ENCODE measurements around the gene BTNL3. TPM values are rescaled to one million over a fixed set of nuclear protein-coding genes. Genes with fewer than 3 reads are reported as not detected.
"Not testable (repeated sequence)": the region's sequence is repeated elsewhere in the genome, so short reads cannot be mapped to it uniquely, and the experiment has no call there.

Gene BTNL3
- total RNA-seq, 3 donors from 2014 or later = under 0.01 TPM; not detected in 2

DNA sequence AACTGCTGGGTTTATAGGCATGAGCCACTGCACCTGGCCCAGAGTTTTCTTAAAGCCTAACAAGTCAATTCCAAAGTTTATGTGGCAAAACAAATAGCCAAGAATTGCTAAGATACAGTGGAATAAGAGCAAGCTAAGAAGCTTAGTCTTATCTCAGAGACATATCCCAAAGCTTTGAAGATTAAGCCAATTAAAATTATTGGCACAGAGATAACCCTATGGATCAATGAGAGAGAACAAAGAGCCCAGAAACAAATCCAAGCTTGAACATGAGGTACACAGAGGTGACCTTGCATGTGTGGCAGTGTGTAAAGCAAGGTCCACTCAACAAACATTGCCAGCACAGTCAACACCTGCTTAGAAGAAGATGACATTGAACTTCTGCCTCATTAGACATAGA lies 13.3 kb downstream of the BTNL3 start:
- H3K9me3 ChIP-seq = no peaks in the 10 kb centered on the region
- H3K4me3 ChIP-seq = no peak overlapping the region
- no peak overlapping the region for H3K27ac ChIP-seq
- peaks cover 0 to 8% of the 10 kb centered on the region in 2 donors for H3K27me3 ChIP-seq
- no peaks in the 10 kb centered on the region for H3K4me1 ChIP-seq
- TF ChIP-seq POLR2A (IDR thresholded peaks at IDR 0.05) = no peak
- no peak for TF ChIP-seq POLR2AphosphoS5 (IDR thresholded peaks at IDR 0.05)
- no peak for TF ChIP-seq CTCF (IDR thresholded peaks at IDR 0.05)
- DNase-seq (ENCODE audit: low spot score in 2 of 2) = no peak
- intact Hi-C loops (cut with DNase I; ENCODE audit: low total_unique reads) = no loop called here
- no peaks in the 10 kb centered on the region for H3K36me3 ChIP-seq

- Histone ChIP-seq H3K4me1 (no peaks in the 10 kb centered on the region), H3K9me3 (peaks cover 0 to 12% of the 10 kb centered on the region in 2 donors), H3K36me3 (no peaks in the 10 kb centered on the region), H3K27ac (no peak overlapping the region), H3K27me3 (peaks cover 0 to 4% of the 10 kb centered on the region in 2 donors), H3K4me3 (no peak overlapping the region)
- no peak for TF ChIP-seq POLR2AphosphoS5 (IDR thresholded peaks at IDR 0.05)
- no peak for TF ChIP-seq POLR2A (IDR thresholded peaks at IDR 0.05)
- no peak for TF ChIP-seq CTCF (IDR thresholded peaks at IDR 0.05)
- no peak for DNase-seq (ENCODE audit: low spot score in 2 of 2)
- intact Hi-C loops (cut with DNase I; ENCODE audit: low total_unique reads) = no loop called here
These were observed 17.1 kb downstream of the BTNL3 start for GRCh38 chr5:181005791-181006190.

DNA sequence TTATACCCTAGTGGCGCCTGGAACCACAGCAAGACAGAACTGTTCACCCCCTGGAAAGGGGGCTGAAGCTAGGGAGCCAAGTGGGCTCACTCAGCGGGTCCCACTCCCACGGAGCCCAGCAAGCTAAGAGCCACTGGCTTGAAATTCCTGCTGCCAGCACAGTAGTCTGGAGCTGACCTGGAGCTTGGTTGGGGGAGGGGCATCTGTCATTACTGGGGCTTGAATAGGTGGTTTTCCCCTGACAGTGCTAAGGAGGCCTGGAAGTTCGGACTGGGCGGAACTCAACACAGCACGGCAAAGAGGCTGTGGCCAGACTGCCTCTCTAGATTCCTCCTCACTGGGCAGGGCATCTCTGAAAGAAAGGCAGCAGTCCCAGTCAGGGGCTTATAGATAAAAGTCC lies 19.5 kb downstream of the BTNL3 start:
- H3K4me3 ChIP-seq = no peak overlapping the region
- no peaks in the 10 kb centered on the region for H3K36me3 ChIP-seq
- no peak overlapping the region for H3K27ac ChIP-seq
- DNase-seq (ENCODE audit: low spot score in 2 of 2) = no peak
- no peaks in the 10 kb centered on the region for H3K4me1 ChIP-seq
- intact Hi-C loops (cut with DNase I; ENCODE audit: low total_unique reads) = no loop called here
- peaks cover 0 to 4% of the 10 kb centered on the region in 2 donors for H3K27me3 ChIP-seq
- TF ChIP-seq POLR2AphosphoS5 (IDR thresholded peaks at IDR 0.05) = no peak
- no peak for TF ChIP-seq POLR2A (IDR thresholded peaks at IDR 0.05)
- TF ChIP-seq CTCF (IDR thresholded peaks at IDR 0.05) = no peak
- peaks cover 0 to 12% of the 10 kb centered on the region in 2 donors for H3K9me3 ChIP-seq

DNA sequence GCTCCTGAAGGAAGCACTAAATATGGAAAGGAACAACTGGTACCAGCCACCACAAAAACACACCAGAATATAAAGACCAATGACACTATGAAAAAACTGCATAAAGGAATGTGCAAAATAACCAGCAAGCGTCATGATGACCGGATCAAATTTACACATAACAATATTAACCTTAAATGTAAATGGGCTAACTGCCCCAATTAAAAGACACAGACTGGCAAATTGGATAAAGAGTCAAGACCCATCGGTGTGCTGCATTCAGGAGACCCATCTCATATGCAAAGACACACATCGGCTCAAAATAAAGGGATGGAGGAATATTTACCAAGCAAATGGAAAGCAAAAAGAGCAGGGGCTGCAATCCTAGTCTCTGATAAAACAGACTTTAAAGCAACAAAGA lies 21.4 kb downstream of the BTNL3 start:
- H3K36me3 ChIP-seq; H3K27me3 ChIP-seq; H3K4me3 ChIP-seq; DNase-seq (ENCODE audit: low spot score in 2 of 2); H3K27ac ChIP-seq; intact Hi-C loops (cut with DNase I; ENCODE audit: low total_unique reads); H3K4me1 ChIP-seq: not testable (repeated sequence)
- H3K9me3 ChIP-seq = peaks cover 0 to 12% of the 10 kb centered on the region in 2 donors

DNA sequence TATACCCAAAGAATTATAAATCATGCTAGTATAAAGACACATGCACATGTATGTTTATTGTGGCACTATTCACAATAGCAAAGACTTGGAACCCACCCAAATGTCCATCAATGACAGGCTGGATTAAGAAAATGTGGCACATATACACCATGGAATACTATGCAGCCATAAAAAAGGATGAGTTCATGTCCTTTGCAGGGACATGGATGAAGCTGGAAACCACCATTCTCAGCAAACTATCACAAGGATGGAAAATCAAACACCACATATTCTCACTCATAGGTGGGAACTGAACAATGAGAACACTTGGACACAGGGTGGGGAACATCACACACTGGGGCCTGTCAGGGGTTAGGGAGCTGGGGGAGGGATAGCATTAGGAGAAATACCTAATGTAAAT lies 26.0 kb downstream of the BTNL3 start:
- H3K4me1 ChIP-seq; H3K9me3 ChIP-seq; DNase-seq (ENCODE audit: low spot score in 2 of 2); H3K36me3 ChIP-seq; H3K27me3 ChIP-seq; intact Hi-C loops (cut with DNase I; ENCODE audit: low total_unique reads); H3K27ac ChIP-seq; H3K4me3 ChIP-seq: not testable (repeated sequence)

DNA sequence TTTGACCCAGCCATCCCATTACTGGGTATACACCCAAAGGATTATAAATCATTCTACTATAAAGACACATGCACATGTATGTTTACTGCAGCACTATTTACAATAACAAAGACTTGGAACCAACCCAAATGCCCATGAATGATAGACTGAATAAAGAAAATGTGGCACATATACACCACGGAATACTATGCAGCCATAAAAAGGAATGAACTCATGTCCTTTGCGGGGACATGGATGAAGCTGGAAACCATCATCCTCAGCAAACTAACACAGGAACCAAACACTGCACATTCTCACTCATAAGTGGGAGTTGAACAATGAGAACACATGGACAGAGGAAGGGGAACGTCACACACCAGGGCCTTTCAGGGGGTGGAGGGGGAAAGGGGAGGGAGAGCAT lies 28.8 kb downstream of the BTNL3 start:
- H3K36me3 ChIP-seq; H3K4me3 ChIP-seq; DNase-seq (ENCODE audit: low spot score in 2 of 2); H3K4me1 ChIP-seq; H3K27ac ChIP-seq; H3K27me3 ChIP-seq; intact Hi-C loops (cut with DNase I; ENCODE audit: low total_unique reads): not testable (repeated sequence)
- H3K9me3 ChIP-seq = peaks cover 4 to 16% of the 10 kb centered on the region in 2 donors

DNA sequence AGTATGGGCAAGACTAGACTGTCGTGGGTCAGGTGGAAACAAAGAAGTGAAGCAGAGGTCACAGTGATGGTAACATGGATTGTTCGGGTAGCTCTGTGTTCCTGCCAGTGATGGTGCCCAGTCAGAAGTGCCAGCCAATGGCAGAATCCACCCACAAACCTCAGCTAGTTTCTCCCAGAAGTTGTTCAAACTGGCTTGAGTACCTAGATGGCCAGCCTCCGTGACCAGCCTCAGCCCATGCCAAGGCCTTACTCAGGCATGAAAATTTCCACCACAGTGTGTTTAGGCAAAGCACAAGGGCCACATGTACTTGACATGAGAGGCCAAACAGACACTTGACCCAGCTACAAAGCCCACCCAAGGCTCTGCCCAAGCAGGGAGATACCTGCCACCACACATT lies 32.0 kb downstream of the BTNL3 start:
- Histone ChIP-seq H3K27me3 (no peaks in the 10 kb centered on the region), H3K36me3 (no peaks in the 10 kb centered on the region), H3K27ac (no peak overlapping the region), H3K9me3 (peaks cover 16 to 36% of the 10 kb centered on the region in 2 donors), H3K4me1 (no peaks in the 10 kb centered on the region), H3K4me3 (no peak overlapping the region)
- no peak for DNase-seq (ENCODE audit: low spot score in 2 of 2)
- intact Hi-C loops (cut with DNase I; ENCODE audit: low total_unique reads) = no loop called here
- TF ChIP-seq POLR2AphosphoS5 (IDR thresholded peaks at IDR 0.05) = no peak
- TF ChIP-seq CTCF (IDR thresholded peaks at IDR 0.05) = no peak
- TF ChIP-seq POLR2A (IDR thresholded peaks at IDR 0.05) = no peak
